B cell (primary cell): ENCODE results near the gene POGLUT3.

Experiments used
- CTCF ChIP-seq: fragments of 200-600 bp; IDR thresholded peaks from one replicate; pipeline ENCODE4 v1.8.0; 2022; ENCODE audit warnings: antibody characterized with exemption, mild to moderate bottlenecking
- EZH2 ChIP-seq: IDR thresholded peaks from 2 replicates; pipeline ENCODE4 v1.6.1; 2012; ENCODE audit warnings: borderline replicate concordance, low read depth, mild to moderate bottlenecking, moderate library complexity, low read length; ENCODE audit not compliant: insufficient read depth, poor library complexity, severe bottlenecking

GRCh38 chr11:108527382-108527781 lies 29.2 kb upstream of the POGLUT3 start:
- TF ChIP-seq CTCF (no peak), EZH2 (no peak)
